Pons (tissue), 1 donor: ENCODE data around the gene MRM2.

Experiments
- DNase-seq: peaks from one replicate; pipeline ENCODE4 v3.0.0-alpha.2; 2016; ENCODE audit warnings: low spot score

The MRM2 gene

DNA sequence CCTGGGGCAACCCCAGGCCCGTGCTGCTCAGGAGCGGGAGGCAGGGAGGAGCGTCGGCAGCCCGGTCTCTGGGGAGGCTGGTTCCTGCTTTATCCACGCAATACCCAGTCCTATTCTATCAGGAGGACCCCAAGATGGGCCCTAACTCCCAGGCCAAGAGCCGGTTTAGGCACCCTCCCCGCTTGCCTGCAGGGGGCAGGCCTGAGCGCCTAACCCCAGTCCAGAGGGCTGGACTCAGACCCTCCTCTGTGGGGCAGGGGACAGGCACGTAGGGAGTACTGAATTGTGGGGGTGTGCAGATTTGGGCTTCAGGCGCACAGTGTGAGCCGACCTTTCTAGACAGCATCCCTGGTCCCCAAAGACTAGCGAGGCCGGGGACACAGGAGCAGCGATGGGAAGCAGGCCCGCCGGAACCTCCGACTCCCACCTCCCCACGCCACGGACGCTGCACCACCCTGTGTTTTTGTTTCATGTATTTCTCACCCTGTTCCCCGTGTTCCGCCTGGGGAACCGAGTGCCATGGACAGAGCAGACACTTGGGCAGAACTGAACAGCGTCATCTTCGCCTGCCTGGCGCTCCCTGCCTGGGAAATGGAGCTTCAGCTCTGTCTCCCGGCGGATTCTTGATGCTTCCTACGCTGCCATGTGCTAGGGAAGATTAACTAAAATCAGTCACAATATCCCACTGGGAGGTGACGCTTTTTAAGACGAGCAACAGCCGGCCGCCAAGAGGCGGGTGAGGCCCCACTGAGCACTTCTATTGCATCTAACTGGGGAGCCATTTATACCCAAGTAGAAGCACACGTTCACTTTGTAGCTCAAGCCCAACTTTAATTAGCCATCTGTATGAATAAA is 5.4 kb upstream of the MRM2 start:
- no peak for DNase-seq

DNA sequence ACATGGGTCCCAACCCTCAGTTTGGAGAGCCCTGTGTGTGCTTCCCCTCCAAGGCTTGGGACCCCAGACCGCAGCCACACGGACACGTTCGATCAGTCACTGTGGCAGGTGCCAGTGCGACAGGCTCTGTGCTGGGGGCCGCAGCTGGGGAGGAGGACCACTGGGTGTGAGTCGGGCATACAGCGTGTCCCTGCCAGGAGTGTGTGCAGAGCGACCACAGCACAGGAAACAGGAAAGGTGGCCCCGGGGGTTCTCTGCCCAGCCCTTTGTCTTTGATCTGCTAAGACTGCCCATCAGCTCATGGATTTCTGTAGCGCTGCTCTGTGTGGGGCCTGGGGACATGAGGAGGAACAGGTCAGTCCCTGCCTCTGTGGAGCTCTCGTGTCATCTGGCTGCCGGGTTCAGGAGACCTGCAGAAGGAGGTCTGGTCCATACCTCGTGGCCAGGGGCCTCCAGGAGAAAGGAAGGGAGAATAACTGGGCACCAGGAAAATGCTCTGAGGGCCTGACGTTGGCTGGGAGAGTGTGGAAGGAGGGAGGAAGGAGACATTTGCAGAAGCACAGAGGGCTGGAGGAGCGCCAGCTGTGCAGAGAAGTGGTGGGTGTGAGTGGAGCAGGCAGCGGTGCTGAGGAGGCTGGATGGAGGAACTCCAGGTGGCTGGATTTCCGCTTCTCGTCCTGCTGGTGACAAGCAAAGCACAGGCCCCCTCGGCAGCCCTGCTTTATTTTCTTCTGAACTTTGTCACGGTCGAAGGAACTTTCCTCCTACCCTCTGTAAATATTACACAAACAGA is 4.1 kb upstream of the MRM2 start:
- no peak for DNase-seq

DNA sequence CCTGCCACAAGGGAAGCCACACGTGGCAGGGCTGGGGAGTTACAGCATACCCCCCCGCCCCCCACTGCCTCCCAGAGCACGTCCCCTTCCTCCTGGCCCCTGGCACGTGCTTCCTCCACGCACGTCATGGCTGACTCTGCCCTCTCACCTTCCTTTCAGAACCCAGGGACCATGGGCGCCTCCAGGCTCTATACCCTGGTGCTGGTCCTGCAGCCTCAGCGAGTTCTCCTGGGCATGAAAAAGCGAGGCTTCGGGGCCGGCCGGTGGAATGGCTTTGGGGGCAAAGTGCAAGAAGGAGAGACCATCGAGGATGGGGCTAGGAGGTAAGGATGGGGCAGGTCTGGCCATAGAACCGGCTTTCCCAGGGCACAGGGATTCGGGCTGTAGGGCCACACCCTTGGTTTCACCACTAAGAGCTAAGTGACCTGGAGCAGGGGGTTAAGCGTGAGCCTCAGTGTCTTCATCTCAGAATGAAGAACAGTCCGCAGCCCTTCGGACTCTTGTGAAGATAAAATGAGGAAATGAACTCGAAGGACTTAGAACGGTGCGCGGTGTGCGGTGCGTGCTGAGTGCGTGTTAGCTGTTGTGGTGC is 2.5 kb upstream of the MRM2 start:
- DNase-seq = no peak

DNA sequence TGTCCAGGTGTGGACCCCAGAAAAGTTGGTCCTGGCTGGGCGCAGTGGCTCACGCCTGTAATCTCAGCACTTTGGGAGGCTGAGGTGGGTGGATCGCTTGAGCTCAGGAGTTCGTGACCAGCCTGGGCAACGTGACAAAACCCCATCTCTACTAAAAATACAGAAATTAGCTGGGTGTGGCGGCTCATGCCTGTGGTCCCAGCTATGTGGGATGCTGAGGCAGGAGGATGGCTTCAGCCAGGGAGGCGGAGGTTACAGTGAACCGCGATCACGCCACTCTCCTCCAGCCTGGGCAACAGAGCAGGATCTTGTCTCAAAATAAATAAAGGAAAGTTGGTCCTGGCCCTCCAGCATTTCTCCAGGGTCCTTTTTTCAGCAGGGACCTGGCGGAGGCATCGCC is 1.5 kb upstream of the MRM2 start:
- DNase-seq = no peak

DNA sequence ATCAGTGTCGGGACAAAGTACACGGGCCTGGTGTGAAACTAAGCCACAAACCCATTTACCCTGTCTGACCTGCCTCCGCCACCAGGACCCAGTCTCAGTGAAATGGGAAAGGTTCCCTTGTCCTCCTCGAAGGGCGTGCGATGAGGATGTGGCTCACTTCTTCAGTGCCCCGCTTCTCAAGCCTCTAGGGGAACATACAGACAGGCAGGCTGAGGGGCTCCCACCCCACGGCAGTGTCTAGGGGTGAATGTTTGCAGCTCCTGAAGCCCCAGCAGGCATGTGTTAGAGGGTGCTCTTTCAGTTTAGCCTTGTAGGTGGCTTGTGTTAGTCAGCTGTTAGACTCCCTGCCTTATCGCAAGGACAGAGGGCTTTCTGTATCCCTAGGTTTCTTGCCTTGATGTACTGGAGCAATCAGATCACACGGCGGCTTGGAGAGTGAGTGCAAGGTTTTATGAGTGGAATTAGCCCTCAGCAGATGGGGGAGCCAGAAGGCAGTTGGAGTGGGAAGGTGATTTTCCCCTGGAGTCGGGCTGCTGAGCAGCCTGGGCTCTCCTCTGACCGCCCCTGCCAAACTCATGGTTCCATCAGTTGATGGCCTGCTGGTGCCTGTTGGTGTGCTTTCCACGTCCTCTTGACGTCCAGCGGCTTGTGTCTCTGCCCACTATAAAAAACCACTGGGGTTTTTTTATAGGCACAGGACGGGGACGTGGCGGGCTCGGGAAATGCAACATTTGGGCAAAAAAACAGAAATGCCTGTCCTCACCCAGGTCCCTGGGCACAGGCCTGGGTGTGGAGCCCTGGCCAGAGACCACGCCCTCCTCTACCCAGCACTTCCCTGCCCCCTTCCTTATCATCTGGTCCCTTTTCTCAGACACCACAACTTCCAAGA is 780 bp upstream of the MRM2 start:
- DNase-seq = no peak

DNA sequence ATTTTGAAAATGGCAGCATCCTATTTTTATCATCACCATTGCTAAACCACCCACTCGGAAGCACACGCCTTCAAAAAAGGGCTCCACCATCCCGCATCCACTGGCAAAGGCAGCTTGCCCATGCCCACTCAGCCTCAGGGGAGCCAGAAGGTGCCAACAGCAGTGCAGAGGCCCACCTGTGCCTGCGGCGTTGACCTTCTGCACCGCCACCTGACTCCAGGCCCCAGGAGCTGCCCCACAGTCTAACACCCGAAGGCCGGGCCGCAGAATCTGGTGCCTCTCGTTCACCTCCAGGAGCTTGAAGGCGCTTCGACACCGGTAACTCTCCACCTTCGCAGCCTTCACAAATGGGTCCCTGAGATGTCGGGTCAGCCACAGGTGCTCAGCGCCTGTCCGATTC is 2.8 kb downstream of the MRM2 start:
- no peak for DNase-seq

DNA sequence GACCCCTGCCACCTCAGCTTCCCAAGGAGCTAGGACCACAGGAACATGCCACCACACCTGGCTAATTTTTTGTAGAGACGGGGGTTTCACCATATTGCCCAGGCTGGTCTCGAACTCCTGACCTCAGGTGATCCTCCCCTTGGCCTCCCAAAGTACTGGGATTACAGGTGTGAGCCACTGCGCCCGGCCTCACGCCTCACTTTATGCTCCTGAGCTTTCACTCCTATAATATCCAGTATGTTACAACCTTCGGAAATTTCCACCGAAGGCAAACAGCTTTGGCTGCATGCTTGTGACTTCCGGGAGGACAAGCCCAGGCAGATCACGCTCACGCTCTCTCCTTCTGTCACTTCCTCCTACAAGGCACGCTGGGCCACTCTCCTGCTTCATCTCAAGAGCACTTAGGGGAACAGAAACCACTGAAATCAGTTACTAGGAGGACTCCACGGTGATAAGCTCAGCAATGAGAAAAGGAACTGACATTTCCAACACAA is 4.8 kb downstream of the MRM2 start:
- peak; percentile 90 for DNase-seq

DNA sequence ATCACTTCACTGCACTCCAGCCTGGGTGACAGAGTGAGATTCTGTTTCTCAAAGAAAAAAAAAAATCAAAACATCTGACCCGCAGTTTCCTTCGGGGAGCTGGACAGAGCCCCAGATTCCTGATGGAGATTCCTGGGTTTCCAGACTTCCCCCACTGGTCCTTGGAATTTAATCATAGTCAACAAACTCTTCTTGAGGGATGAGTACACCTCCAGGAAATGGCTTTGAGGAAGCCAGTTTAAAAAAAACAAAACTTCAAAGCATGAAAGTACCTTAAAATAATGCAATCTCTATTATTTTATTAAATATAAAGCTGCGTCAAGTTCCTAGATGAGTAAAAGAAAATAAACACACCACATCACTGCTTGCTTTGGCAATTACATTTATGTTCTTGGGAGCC is 8.1 kb downstream of the MRM2 start:
- DNase-seq = no peak

DNA sequence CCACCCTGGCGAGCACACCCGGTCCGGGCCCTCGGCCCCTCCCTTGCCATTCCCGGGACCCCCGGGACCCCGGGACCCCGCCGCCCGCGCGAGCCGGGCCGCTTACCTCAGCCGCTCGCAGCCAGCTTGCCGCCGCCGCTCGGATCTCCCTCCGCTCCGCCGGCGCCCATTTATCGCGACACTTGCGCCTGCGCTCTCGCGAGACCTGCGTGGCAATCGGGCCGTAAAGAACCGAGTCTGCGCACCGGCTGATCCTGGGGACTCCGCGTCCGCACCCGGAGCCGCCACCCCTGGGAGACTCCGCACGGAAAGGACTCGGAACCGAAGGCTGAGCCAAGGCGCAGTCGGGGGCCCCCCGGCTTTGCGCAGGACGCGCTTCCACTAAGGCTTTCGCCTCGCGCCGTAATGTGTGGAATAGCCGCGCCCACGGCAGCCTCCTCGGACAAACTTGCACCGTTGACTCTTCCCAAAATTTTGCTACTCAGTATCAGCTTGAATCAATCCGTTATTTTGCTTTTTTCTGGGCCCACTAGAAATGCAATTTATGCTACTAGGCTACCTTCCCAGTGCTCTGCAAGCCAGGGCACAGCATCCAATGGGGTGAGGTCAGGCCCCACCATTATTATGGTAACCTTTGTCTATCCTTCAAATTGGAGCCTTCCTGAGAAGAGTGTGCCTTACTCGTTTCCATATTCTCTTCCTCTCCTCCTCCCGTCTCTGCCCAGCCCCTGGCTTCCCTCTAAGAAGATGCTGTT is 9.1 kb downstream of the MRM2 start, which contains the start of gene MAD1L1:
MAD1L1 (minus strand) TSS at position 180 of the 755 bp plus-strand sequence. CDS start 2,812 bp downstream, outside the sequence.
- peak; percentile 70 for DNase-seq

DNA sequence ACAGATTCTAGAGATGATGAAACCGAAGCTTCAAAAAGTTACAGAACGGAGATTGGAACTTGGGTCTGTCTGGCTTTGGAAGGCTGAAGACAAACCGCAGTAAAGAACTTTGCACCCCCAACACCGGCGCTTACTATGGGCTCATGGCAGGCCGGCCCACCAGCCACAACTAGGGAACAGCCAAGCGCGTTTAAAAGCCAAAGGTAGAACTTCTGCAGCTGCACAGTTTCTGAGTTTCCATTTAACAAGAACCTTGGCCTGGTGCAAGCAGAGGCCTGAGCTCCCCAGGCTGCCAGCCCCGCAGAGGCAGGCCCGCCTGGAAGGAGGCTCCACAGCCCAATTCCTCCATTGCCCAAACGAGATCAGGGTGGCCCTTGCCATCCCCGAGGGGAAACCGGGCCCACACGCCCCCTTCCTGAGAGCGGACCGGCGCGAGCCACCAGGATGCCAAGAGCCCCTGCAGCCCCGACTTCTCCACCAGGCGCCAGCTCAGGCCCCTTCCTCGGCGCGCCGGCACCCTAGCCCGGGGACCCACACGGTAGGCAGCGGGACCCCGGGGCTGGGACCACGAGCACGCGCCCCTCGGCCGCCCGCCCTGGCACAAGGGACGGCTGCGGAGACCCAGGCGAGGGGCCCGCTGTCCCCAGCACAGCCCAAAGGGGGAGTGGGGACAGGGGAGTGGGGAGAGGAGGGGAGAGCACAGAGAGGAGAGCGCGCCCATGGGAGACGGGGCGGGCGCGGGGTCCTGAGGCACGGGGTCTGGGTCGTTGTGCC is 9.8 kb downstream of the MRM2 start:
- no peak for DNase-seq

DNA sequence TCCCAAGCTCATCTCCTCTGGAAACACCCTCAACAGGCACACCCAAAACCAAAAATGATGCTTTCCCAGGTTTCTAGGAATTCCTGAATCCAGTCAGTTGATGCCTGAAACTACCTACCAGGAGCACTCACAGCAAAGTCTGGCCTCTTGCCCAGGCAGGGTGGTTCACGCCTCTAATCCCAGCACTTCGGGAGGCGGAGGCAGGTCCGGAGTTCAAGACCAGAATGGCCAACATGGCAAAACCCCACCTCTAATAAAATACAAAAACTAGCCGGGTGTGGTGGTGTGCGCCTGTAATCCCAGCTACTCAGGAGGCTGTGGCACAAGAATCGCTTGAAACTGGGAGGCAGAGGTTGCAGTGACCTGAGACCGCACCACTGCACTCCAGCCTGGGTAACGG is 11.1 kb downstream of the MRM2 start:
- no peak for DNase-seq

DNA sequence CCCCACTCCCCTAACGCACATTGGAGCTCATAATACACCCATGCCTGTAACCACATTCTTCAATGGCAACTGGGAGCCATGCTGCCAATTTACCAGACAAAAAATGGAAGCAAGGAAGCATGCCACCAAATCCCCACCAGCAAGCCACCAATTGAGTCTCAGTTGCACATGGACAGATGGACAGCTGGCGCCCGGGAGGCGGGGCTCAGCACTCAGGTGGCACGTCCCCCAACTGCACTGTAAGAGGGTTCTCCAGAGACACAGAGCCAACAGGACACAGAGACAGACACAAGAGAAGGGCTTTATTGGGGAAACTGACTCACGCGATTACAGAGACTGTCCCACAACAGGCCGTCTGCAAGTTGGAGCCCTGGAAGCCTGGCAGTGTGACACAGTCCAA is 11.8 kb downstream of the MRM2 start:
- DNase-seq = no peak

DNA sequence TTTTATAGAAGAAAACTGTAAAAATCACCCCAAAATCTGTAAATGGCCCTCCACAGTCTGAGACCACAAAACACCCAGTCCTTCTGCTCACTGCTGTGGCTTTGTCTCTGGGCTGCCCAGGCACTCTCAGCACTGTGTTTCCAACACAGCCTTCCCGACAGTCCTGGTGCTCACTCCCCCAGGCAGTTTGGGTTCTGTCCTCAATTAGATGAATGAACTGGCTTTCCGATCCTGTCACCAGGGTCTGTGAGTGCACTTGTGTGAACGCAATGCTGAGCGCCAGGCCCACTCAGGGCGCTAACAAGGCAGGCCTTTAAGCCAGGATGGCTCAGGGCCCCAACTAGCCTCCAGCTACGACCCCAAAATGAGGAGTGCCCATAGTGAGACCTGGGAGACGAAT is 12.5 kb downstream of the MRM2 start:
- no peak for DNase-seq

DNA sequence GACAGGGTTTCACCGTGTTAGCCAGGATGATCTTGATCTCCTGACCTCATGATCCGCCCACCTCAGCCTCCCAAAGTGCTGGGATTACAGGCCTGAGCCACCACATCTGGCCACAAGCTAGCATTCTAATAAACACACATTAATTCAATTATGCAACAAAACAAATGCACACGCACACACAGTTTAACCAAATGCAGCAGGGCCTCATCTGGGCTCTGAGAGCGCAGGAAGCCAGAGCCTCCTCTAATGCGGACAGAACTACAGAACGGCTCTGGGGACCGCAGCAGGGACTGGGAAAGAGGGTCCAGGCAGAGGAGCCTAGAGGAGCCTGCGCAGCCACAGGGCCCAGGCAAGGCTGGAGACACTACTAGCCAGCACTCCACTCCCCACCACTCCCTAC is 13.1 kb downstream of the MRM2 start:
- no peak for DNase-seq

DNA sequence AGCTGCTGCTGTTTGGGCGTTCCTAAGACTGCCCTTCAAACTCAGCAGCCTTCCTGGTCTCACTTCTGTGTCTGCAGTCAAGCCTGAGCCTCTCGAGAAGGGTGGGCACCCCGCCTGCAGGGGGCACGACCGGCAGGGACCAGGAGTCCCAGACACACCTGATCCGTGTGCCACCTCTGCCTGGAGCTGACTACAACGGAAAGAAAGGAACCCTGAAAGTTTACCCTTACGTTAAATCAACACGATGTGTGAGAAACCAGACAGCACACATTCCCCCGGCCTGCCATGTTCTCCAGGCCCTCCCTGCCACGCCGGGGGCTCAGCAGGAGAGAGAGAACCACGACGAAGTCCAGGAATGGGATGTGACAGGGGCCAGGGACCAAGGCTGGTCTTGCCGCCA is 14.3 kb downstream of the MRM2 start:
- no peak for DNase-seq

DNA sequence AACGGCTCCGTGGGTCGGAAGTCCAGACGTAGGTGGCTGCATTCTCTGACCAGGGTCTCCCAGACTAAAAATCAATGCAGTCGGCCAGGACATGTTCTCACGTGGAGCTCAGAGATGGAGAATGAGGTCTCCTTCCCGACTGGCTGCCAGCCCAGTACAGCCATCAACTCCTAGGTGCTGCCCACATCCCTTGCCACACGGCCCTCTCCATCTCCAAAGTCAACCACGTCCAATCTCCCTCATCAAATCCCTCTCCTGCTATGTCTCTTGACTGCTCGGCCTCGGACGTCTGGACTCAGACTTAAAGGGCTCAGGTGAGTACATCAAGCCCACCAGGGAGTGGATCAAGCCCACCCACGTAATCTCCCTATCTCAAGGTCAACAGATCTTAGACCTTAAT is 16.2 kb downstream of the MRM2 start:
- no peak for DNase-seq

DNA sequence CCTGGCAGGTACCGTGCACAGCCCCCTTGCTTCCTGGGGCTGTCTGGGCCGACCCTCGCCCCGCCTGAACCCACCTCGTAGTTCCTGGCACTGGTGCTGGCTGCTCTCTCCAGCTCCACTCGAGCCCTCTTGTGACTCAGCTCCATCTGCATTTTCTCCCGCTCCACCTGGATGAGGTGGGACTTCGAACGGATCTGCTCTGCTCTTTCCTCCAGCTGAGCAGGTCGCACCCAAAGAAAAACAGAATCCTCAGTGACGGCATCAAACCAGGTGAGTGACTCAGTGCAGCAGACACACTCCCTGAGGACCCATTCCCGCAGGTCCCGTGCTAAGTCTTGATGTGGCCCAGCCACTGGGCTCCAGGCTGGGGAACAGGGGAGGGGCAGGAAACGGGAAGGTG is 16.7 kb downstream of the MRM2 start:
- DNase-seq = no peak

DNA sequence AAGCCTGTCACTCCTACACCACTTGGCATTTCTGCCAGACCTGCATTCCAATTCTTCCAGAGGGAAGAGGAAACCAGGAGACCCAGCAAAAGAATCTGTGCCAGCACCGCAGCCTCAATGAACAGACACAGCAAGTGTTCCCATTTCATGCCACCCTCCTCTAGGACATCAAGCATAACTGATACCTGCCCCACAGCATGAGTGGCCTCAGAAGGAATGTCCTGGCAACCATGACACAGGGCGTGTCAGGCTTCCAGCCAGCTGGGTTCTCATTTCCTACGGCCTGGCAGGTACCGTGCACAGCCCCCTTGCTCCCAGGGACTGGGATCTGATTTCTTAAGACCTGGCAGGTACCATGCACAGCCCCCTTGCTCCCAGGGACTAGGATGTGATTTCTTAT is 17.1 kb downstream of the MRM2 start:
- no peak for DNase-seq

DNA sequence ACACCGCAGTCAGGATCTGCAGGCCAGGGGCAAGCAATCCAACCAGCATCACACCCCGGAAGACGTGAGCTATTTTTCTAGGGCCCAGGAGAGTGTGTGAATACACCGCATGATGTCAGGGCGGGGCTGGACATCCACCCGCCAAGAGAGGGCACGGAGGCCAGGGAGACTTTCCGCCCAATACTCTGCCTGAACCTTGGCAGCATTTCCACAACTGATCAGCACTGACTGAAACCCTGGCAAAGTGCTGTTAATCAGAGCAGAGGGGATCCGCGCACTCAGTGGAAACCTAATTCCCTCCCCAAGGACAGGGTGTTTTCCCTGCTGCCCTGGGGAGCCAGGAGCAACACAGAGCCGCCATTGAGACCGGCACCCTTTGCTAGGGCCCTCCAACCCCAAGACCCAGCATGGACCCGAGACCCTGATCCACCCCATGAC is 17.5 kb downstream of the MRM2 start:
- no peak for DNase-seq

DNA sequence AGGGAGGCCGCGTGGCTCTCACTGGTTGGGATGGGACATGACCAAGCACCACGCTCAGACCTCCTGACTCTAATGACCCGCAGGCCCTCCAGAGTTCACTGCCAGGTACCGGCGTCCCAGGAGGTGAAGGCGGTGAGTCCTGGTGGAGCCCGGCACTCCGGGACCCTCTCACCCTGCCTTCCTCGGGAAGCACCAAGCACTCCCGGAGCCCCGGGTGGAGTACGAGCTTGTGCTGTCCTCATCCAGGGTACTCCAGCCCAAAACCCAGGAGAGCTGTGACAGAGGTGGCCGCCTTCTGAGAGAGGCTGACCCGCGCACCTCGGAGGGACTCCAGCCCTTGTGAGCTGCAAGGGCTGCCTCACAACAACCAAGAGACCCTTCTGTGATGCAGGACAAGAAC is 18.7 kb downstream of the MRM2 start:
- DNase-seq = no peak
